HG03066 (cell line): ENCODE data around the gene LRRFIP1.
"Not testable (repeated sequence)": the region's sequence is repeated elsewhere in the genome, so short reads cannot be mapped to it uniquely, and the experiment has no call there.

Experiments used
- ATAC-seq: cut with Tn5 transposase; IDR thresholded peaks from one replicate; pipeline ENCODE4 v1.9.1; 2021; ENCODE audit warnings: low read depth; ENCODE audit not compliant: unreplicated experiment

LRRFIP1 gene

GRCh38 chr2:237680702-237681478 lies 53.5 kb downstream of the LRRFIP1 start:
- no peak for ATAC-seq

GRCh38 chr2:237682151-237682550 lies 54.8 kb downstream of the LRRFIP1 start:
- no peak for ATAC-seq

- ATAC-seq = no peak
Measured at GRCh38 chr2:237682856-237683670, 55.7 kb downstream of the LRRFIP1 start.

DNA sequence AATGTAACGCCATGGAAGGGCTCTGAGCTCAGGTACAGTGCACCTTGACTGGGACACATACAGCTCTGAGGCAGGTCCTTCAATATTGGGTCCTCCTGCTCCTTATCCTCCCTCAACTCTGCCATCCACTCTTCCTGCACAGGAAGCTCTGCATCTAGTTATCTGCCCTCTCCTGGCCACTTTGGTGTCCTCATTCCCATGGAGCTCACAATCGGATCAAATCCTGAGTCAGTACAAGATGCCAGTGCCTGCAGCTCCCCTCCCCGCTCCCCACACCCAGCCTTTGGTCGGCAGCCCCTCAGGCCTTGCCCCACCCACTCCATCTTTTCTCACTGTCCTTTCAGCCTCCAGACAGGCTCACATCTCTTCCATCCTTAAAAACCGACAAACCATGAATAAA lies 58.0 kb downstream of the LRRFIP1 start:
- no peak for ATAC-seq

DNA sequence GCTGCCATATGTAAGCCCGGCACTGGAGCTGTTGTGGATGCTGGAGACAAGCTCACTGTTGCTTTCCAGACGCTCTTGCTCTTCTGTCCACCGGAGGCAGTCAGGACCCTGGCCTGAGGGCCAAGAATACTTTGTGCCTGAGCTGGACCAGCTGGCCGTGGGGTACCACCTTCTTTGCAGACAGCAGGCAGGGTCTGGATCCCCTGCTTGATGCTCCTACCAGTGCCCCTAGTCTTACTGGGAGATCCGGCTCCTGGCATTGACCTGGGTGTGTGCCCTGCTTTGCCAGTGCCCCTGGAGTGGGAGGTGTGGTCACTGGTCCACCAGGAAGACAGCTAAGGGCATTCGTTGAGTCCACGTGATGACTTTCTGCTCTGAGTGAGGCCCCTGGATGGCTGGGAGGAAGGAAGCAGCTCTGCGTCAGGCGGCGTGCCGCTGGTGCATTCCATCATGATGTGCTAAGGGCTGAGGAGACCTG lies 59.3 kb downstream of the LRRFIP1 start:
- no peak for ATAC-seq

- ATAC-seq = no peak
Measured at GRCh38 chr2:237688081-237688480, 60.7 kb downstream of the LRRFIP1 start.

DNA sequence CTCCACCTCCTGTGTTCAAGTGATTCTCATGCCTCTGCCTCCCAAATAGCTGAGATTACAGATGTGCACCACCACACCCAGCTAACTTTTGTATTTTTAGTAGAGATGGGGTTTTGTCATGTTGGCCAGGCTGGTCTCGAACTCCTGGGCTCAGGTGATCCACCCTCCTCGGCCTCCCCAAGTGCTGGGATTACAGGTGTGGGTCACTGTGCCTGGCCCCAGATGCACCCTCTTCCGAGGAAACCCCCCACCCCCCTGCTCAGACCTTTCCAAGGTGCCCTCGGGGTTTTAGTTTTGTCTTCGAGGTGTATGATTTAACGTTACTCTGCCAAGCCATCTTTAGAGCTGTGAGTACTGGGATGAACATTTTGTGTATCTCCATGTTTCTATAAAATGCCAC lies 61.2 kb downstream of the LRRFIP1 start:
- not testable (repeated sequence) for ATAC-seq

DNA sequence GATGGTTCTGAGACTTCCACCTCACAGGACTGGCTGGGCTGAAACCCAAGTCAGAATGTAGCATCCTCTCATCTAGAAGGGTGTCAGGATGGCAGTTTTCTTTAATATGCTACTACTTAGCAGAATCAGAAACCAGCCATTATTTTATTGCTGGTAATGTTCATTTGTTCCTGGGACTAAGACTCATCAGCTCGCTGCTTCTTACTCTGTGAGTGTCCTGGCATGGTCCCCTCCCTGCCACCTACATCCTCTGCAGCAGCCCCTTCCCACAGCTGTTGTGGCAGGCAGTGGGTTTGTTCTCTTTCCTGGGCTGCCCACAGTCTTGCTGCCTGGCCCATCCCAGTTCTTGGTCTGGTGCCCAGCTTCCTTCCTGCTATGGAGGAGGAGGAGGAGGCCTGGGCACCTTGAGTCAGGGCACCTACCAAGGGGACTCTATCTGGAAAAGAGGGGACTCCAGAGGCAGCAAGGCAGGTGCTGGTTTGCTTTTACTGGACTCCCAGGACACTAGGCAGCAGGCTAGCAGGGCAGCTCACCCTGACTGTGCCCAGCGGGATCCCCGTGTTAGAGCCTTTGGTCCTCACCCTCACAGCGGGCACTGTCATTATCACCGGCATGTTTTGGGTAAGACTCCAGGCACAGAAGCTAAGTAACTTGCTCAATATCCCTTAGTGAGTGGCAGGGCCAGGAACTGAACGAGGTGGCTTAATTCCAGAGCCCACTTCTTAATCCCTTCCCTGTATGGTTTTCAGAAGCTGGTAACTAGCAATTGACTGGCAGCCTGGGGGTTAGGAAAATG lies 62.1 kb downstream of the LRRFIP1 start:
- ATAC-seq = no peak

DNA sequence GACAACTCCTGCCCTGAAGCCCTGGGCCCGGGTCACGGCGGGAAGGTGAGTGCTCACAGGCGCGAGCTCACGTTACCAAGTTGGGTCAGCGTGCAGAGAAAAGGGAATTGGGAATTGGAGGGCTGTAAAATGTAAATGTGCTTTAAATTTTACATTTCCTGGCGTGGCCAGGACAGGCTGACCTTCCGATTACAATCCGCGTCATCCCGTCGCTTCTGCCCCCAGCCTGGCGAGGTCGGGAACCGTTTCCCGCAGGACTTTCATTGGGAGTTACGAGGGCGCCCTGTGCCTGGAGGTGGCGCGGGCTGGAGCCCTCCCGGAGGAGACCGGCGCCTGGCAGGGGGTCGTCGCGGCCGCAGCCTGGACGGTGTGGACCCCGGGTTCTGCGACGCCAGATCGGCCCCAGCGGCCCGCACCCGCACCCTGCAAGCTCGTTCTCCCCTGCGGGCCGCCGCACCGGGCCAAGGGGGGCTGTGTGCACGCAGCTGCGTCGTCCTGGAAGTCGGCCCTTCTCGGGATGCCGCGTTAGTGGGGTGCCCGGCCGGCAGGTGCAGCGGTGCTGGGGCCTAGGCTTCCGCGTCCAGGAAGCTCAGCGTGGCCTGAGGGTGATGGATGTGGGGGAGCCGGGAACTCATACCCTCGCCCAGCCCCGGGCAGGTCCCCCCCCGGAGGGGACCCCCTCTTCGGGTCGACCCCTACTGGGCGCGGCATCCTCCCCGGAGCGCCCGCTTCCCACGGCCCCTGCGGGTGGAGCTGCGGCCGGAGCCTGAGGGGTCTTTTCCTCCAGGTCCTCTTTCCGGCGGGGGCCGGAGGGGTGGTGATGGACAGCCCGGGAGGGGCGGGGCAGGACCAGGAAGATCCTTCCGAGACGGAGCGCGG lies 63.9 kb downstream of the LRRFIP1 start:
- ATAC-seq = peak; percentile 36

DNA sequence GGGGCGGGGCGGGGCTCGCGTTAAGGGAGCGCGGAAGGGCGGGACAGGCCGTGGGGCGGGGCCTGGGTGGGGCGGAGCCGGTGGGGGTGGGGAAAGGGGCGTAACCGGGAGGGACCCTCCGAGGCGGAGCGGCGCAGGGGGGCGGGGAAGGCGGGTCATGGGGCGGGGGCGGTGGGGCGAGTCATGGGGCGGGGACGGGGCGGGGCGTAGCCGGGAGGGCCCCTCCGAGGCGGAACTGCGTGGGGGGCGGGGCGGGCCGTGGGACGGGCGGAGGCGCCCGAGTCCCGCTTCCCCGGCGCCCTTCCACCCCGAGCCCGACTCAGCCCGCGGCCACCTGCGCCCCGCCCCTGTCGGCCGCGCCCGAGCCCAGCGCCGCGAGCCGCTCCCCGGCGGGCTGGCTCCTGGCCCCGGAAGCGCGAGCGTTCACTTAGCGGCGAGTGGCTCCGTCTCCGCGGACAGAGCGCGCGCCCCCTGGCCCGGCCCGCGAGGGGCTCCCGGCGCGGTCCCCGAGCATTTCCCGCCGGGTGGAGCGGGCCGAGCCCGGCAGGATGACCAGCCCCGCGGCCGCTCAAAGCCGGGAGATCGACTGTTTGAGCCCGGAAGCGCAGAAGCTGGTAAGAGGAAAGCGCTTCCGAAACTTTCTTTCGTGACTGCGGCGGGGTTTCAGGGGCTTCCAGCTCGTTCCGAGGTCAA lies 64.7 kb downstream of the LRRFIP1 start:
- ATAC-seq = peak; percentile 45

- peak; percentile 1 for ATAC-seq
Measured at GRCh38 chr2:237692601-237693290, 65.4 kb downstream of the LRRFIP1 start.

- ATAC-seq = no peak
Measured at GRCh38 chr2:237693291-237693994, 66.1 kb downstream of the LRRFIP1 start.

DNA sequence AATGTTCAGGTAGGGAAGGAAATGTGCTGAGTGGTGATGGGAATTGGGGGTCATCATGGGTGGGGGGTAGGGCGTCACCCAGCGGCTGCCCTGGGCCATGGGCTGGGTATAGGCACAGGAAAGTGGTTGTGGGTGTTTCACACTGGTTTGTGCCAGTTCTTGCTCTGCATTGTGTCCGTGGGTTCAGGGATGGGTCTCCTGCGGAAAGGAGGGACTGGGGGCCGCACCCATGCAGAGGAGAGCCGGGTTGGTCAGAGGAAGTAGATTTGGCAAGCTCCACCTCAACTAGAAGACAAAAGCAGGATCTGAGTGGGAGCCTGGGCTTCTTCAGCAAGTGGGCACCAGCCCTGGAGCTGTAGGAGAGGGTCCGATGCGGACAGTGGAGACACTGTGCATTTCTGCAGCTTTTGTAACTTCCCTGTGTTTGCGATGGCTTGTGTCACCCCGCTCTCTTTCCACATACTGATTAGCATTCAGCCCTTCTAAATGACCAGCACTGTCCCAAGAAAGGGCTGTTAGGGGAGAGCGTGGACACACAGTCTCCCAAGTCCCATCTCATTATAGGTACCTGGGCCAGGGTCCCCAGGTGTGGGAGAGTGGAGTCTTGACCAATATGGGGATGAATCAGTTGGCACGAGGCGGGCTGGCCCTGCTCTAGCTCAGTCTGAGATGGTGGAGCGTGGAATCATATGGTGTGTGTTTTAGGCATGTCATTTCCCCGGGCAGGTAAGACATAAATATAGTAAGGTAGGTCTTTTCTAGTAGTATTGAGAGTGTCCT lies 67.2 kb downstream of the LRRFIP1 start:
- ATAC-seq = no peak

GRCh38 chr2:237695201-237695780 lies 67.9 kb downstream of the LRRFIP1 start:
- ATAC-seq = no peak

GRCh38 chr2:237696461-237696860 lies 69.1 kb downstream of the LRRFIP1 start:
- ATAC-seq = no peak

- ATAC-seq = no peak
Measured at GRCh38 chr2:237697586-237698357, 70.4 kb downstream of the LRRFIP1 start.
